ENCODE measurements around the gene UMODL1.

UMODL1 gene

DNA sequence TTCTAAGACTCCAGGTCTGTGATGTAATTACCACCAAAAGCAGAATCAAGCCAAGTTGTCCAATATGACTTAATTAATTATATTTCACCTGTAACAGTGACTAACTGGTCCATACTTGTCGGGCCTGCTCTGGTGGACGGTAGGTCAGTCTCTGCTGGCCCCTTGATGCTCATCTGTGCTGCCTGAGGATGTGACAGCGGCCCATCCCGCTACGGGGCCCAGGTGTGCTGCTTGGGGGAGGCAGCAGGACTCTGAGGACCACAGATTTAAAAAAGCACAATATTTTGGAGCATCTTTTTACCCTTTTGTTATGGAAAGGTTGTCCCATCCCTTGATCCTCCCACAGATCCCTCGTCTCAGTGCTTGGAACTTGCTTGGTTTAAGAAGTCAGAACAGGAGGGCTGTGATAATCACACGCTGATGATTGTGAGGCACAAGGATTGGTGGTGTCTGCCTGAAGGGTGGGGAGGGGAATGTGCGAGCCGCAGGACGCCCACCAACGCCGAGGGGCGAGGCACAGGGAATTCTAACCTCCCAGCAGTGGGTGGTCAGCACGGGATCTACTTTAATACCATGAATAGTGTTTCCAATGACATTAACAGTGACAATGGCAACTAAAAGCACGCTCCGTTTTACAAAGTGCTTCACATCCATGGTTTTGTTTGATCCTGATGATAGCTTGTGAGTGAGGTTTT lies 27.8 kb upstream of the UMODL1 start (continued):
- TF ChIP-seq POU6F1 (CRISPR knock-in tag; IDR thresholded peaks at IDR 0.05; ENCODE audit: borderline replicate concordance, low read depth), result no peak
- TF ChIP-seq, protein P1, sequence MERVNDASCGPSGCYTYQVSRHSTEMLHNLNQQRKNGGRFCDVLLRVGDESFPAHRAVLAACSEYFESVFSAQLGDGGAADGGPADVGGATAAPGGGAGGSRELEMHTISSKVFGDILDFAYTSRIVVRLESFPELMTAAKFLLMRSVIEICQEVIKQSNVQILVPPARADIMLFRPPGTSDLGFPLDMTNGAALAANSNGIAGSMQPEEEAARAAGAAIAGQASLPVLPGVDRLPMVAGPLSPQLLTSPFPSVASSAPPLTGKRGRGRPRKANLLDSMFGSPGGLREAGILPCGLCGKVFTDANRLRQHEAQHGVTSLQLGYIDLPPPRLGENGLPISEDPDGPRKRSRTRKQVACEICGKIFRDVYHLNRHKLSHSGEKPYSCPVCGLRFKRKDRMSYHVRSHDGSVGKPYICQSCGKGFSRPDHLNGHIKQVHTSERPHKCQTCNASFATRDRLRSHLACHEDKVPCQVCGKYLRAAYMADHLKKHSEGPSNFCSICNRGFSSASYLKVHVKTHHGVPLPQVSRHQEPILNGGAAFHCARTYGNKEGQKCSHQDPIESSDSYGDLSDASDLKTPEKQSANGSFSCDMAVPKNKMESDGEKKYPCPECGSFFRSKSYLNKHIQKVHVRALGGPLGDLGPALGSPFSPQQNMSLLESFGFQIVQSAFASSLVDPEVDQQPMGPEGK (CRISPR knock-in tag; IDR thresholded peaks at IDR 0.05; ENCODE audit: borderline replicate concordance), result no peak
- TF ChIP-seq ZNF70 (CRISPR knock-in tag; IDR thresholded peaks at IDR 0.05), result no peak
- TF ChIP-seq ZNF565 (CRISPR knock-in tag; conservative IDR thresholded peaks at IDR 0.05; ENCODE audit: low read depth), result no peak
- TF ChIP-seq ISL1 (CRISPR knock-in tag; IDR thresholded peaks at IDR 0.05), result no peak
- no peak for TF ChIP-seq CSRNP3 (CRISPR knock-in tag; IDR thresholded peaks at IDR 0.05)
- TF ChIP-seq ESRRG (CRISPR knock-in tag; IDR thresholded peaks at IDR 0.05), result no peak
- TF ChIP-seq GLIS3 (CRISPR knock-in tag; IDR thresholded peaks at IDR 0.05), result no peak
- no peak for TF ChIP-seq BACH2 (CRISPR knock-in tag; IDR thresholded peaks at IDR 0.05; ENCODE audit: borderline replicate concordance)
- TF ChIP-seq ZFP30 (CRISPR knock-in tag; IDR thresholded peaks at IDR 0.05), result no peak

DNA sequence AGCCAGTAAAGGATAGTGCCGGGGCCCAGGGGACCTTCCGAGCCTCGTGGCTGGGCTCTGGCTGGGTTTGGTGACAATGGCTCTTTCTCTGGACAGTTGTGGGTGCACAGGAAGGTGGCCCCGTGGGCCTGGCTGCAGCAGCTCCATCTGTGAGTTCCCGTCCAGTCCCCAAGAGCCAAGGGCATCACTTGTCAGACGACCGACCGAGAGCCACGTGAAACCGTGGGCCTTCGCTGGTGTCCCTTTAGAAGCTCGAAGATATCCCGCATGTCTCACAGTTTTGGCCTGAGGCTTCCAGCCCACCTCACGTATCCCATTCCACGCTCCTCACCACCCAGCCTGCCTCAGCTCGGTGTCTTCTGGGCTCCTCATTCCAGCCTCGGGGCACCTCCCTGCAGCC lies 27.2 kb upstream of the UMODL1 start:
- ATAC-seq, result no peak
- TF ChIP-seq ZC3H10 (CRISPR knock-in tag; IDR thresholded peaks at IDR 0.05) (no peak), GLIS3 (CRISPR knock-in tag; IDR thresholded peaks at IDR 0.05) (no peak), ZFP30 (CRISPR knock-in tag; IDR thresholded peaks at IDR 0.05) (no peak), ZFP3 (CRISPR knock-in tag; IDR thresholded peaks at IDR 0.05) (no peak), TCF4 (CRISPR knock-in tag; IDR thresholded peaks at IDR 0.05; ENCODE audit: borderline replicate concordance) (no peak), ARNTL (CRISPR knock-in tag; IDR thresholded peaks at IDR 0.05; ENCODE audit: borderline replicate concordance, low read depth) (no peak), ZNF70 (CRISPR knock-in tag; IDR thresholded peaks at IDR 0.05) (no peak), TOX (CRISPR knock-in tag; IDR thresholded peaks at IDR 0.05; ENCODE audit: borderline replicate concordance) (no peak), BACH2 (CRISPR knock-in tag; IDR thresholded peaks at IDR 0.05; ENCODE audit: borderline replicate concordance) (no peak), ISL1 (CRISPR knock-in tag; IDR thresholded peaks at IDR 0.05) (no peak)
- TF ChIP-seq, protein P2, sequence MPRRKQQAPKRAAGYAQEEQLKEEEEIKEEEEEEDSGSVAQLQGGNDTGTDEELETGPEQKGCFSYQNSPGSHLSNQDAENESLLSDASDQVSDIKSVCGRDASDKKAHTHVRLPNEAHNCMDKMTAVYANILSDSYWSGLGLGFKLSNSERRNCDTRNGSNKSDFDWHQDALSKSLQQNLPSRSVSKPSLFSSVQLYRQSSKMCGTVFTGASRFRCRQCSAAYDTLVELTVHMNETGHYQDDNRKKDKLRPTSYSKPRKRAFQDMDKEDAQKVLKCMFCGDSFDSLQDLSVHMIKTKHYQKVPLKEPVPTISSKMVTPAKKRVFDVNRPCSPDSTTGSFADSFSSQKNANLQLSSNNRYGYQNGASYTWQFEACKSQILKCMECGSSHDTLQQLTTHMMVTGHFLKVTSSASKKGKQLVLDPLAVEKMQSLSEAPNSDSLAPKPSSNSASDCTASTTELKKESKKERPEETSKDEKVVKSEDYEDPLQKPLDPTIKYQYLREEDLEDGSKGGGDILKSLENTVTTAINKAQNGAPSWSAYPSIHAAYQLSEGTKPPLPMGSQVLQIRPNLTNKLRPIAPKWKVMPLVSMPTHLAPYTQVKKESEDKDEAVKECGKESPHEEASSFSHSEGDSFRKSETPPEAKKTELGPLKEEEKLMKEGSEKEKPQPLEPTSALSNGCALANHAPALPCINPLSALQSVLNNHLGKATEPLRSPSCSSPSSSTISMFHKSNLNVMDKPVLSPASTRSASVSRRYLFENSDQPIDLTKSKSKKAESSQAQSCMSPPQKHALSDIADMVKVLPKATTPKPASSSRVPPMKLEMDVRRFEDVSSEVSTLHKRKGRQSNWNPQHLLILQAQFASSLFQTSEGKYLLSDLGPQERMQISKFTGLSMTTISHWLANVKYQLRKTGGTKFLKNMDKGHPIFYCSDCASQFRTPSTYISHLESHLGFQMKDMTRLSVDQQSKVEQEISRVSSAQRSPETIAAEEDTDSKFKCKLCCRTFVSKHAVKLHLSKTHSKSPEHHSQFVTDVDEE (CRISPR knock-in tag; IDR thresholded peaks at IDR 0.05), result no peak
- TF ChIP-seq, protein P1 (CRISPR knock-in tag; IDR thresholded peaks at IDR 0.05; ENCODE audit: borderline replicate concordance), result no peak
- TF ChIP-seq, protein P3, sequence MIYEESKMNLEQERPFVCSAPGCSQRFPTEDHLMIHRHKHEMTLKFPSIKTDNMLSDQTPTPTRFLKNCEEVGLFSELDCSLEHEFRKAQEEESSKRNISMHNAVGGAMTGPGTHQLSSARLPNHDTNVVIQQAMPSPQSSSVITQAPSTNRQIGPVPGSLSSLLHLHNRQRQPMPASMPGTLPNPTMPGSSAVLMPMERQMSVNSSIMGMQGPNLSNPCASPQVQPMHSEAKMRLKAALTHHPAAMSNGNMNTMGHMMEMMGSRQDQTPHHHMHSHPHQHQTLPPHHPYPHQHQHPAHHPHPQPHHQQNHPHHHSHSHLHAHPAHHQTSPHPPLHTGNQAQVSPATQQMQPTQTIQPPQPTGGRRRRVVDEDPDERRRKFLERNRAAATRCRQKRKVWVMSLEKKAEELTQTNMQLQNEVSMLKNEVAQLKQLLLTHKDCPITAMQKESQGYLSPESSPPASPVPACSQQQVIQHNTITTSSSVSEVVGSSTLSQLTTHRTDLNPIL (CRISPR knock-in tag; IDR thresholded peaks at IDR 0.05; ENCODE audit: low read depth), result no peak
